GM20000 (cell line): ENCODE measurements around the gene CHST10.

ENCODE experiments used
- DNase-seq: peaks from one replicate; pipeline ENCODE4 v3.0.0; 2012; ENCODE audit warnings: low spot score
- TF ChIP-seq, protein P1 (sequence below): IDR thresholded peaks from 2 replicates; pipeline ENCODE4 v1.5.1; 2012; ENCODE audit warnings: mild to moderate bottlenecking, control low read depth; ENCODE audit errors: extremely low read depth, missing control alignments

Gene CHST10

DNA sequence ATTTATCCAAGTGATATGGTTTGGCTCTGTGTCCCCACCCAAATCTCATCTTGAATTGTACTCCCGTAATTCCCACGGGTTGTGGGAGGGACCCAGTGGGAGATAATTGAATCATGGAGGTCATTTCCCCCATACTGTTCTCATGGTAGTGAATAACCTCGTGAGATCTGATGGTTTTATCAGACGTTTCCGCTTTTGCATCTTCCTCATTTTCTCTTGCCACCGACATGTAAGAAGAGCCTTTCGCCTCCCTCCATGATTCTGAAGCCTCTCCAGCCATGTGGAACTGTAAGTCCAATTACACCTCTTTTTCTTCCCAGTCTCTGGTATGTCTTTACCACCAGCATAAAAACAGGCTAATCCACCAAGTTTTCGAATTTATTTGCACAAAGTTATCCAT is 20.3 kb upstream of the CHST10 start:
- TF ChIP-seq, protein P1, sequence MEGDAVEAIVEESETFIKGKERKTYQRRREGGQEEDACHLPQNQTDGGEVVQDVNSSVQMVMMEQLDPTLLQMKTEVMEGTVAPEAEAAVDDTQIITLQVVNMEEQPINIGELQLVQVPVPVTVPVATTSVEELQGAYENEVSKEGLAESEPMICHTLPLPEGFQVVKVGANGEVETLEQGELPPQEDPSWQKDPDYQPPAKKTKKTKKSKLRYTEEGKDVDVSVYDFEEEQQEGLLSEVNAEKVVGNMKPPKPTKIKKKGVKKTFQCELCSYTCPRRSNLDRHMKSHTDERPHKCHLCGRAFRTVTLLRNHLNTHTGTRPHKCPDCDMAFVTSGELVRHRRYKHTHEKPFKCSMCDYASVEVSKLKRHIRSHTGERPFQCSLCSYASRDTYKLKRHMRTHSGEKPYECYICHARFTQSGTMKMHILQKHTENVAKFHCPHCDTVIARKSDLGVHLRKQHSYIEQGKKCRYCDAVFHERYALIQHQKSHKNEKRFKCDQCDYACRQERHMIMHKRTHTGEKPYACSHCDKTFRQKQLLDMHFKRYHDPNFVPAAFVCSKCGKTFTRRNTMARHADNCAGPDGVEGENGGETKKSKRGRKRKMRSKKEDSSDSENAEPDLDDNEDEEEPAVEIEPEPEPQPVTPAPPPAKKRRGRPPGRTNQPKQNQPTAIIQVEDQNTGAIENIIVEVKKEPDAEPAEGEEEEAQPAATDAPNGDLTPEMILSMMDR, result no peak
- no peak for DNase-seq

DNA sequence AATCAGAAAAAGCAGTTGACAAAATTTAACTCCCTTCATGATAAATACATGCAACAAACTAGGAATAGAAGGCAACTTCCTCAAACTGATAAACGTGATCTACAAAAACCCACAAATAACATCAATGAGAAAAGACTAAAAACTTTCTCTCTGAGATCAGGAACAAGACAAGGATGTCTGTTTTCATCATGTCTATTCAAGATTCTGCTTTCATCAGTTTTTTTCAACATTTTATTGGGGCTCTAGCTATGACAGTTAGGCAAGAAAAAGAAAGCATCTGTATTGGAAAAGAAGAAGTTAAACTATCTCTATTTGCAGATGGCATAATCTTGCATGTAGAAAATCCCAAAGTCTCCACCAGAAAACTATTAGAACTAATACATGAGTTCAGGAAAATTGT is 12.3 kb upstream of the CHST10 start:
- no peak for DNase-seq
- TF ChIP-seq, protein P1, result no peak

DNA sequence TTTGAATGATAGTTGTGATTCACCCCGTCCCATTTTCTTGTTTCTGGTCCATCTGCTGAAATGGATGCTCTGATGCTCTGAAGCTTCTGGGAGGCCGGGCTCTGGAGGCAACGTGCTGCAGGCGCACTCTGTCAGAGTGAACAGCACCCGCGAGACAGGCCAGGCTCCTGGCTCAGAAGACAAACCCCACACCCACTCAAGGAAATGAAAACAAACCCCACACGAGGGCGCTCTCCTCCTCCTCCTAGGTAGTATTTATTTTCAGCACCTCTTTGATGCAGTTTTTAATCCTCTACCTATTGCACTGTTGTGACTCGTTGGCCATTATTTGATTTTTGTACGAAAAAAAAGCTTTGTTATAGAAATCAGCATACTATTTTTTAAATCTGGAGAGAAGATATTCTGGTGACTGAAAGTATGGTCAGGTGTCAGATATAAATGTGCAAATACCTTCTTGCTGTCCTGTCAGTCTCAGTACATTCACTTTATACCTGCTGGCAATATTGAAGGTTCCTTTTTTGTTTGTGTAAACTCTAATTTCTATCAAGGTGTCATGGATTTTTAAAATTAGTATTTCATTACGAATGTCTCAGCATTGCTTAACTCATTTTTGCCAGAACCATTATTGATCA is 10.3 kb upstream of the CHST10 start:
- TF ChIP-seq, protein P1, result peak; percentile 14
- DNase-seq, result peak; percentile 66

DNA sequence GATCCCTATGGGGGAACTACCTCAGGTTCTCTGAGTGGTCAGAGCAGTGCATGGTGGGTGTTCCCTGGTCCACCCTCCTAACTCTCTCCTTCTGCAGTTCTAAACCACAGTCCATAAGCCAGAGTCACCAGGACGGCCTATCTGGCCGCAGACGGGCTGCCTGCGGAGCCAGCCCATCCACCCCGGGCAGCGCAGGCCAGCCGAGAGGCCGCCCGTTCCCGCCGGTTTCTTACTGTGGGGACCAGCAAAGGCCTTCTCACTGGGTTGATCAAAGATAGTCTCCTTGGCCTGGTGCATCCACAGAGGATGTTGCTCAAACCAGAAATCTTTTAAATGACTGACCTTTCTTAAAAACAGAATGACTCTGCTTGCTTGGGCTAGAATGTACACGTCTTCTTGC is 9.6 kb upstream of the CHST10 start:
- no peak for DNase-seq
- TF ChIP-seq, protein P1, result no peak

DNA sequence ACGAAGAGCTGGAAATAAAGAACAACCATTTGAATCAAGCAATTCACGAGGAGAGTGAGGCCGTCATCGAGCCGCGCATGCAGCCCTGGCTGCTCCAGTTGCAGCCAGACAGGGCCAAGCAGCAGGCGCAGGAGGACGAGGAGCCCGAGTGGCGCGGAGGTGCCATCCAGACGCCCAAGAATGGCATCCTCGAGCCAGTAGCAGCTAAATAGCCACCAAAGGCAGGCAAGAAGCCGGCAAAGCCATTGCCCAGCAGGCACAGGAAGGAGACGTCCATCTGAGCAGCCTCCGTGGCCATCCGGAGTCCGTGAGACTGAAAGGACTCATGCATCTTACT is 8.9 kb upstream of the CHST10 start:
- TF ChIP-seq, protein P1, result no peak
- no peak for DNase-seq

DNA sequence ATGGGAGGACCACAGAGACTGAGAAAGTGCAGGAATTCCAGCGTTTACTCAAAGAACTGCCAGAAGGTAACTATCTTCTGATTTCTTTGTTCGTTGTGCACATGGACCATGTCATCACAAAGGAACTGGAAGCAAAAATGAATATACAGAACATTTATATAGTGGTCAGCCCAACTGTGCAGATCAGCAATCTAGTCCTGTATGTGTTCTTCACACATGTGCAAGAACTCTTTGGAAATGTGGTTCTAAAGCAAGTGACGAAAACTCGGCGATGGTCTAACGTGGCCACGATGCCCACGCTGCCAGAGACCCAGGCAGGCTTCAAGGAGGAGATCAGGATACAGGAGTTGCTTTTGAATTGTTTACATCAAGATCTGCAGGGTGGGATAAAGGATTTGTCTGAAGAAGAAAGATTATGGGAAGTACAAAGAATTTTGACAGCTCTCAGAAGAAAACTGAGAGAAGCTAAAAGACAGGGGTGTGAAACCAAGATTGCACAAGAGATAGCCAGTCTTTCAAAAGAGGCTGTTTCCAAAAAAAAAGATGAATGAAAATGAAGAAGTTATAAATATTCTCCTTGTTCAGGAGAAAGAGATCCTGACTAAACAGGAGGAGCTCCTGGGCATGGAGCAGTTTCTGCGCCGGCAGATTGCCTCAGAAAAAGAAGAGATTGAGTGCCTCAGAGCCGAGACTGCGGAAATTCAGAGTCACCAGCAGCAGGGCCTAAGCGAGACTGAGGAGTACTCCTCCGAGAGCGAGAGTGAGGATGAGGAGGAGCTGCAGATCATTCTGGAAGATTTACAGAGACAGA is 8.3 kb upstream of the CHST10 start:
- no peak for DNase-seq
- TF ChIP-seq, protein P1, result no peak

DNA sequence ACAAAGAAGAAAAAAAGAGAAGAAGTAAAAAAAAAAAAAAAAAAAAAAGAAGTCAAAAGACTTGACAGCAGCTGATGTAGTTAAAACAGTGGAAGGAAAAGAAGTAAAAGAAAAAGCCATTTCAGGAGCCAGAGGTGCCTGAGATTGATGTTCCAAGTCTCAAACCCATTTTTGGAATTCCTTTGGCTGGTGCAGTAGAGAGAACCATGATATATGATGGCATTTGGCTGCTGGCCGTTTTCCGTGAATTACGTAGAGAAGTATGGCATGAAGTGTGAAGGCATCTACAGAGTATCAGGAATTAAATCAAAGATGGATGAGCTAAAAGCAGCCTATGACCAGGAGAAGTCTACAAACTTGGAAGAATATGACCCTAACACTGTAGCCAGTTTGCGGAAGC is 7.6 kb upstream of the CHST10 start:
- no peak for DNase-seq
- TF ChIP-seq, protein P1, result no peak
